DND-41 (cell line): ENCODE measurements around the gene RGMA.

Experiments used
- ATAC-seq: fragments of 200-7000 bp; cut with Tn5 transposase; 3 replicates; pipeline ENCODE4 v1.9.1; 2021; ENCODE audit warnings: low read depth; ENCODE audit not compliant: insufficient read depth
- DNase-seq: peaks from one replicate; pipeline ENCODE4 v3.0.0-alpha.2; 2020
- H2AFZ ChIP-seq: 2 replicates; pipeline ENCODE4 v1.6.0; 2012; ENCODE audit warnings: low read depth, low read length
- H3K27ac ChIP-seq: 2 replicates; pipeline ENCODE4 v1.5.1; 2012; ENCODE audit warnings: low read length, inconsistent platforms
- H3K27me3 ChIP-seq: fragments of 200-600 bp; sonication (generic); 2 replicates; pipeline ENCODE4 v1.6.0; 2012; ENCODE audit warnings: low read length, mild to moderate bottlenecking, inconsistent platforms; ENCODE audit not compliant: insufficient read depth, poor library complexity
- H3K36me3 ChIP-seq: 2 replicates; pipeline ENCODE4 v1.5.1; 2012; ENCODE audit warnings: low read length, inconsistent platforms; ENCODE audit not compliant: insufficient read depth
- H3K4me1 ChIP-seq: 2 replicates; pipeline ENCODE4 v1.5.1; 2012; ENCODE audit warnings: mild to moderate bottlenecking, low read length; ENCODE audit not compliant: insufficient read depth
- H3K4me2 ChIP-seq: 2 replicates; pipeline ENCODE4 v1.6.0; 2012; ENCODE audit warnings: mild to moderate bottlenecking, moderate library complexity, low read length, inconsistent platforms; ENCODE audit not compliant: insufficient read depth
- H3K4me3 ChIP-seq, 2 experiments: fragments of 200-600 bp in 1 of 2; shearing (Covaris generic) in 1 of 2; 2 replicates each; pipeline ENCODE4 v1.5.1; 2012 to 2016; ENCODE audit warnings: inconsistent platforms in 2 of 2, low read length in 2 of 2, mild to moderate bottlenecking in 2 of 2, low read depth in 1 of 2, moderate library complexity in 1 of 2
- H3K79me2 ChIP-seq: 2 replicates; pipeline ENCODE4 v1.6.0; 2012; ENCODE audit warnings: low read length, inconsistent platforms; ENCODE audit not compliant: insufficient read depth
- H3K9ac ChIP-seq: 2 replicates; pipeline ENCODE4 v1.6.0; 2012; ENCODE audit warnings: low read depth, mild to moderate bottlenecking, inconsistent platforms, low read length, moderate library complexity
- H3K9me3 ChIP-seq: 2 replicates; pipeline ENCODE4 v1.5.1; 2012; ENCODE audit warnings: low read length, moderate library complexity, mild to moderate bottlenecking, inconsistent platforms; ENCODE audit not compliant: insufficient read depth, severe bottlenecking
- H4K20me1 ChIP-seq: 2 replicates; pipeline ENCODE4 v1.6.0; 2012; ENCODE audit warnings: low read length; ENCODE audit not compliant: insufficient read depth
- CTCF ChIP-seq: IDR thresholded peaks from 2 replicates; pipeline ENCODE4 v1.5.1; 2012; ENCODE audit warnings: borderline replicate concordance, low read length, moderate library complexity, mild to moderate bottlenecking; ENCODE audit not compliant: poor library complexity, severe bottlenecking; ENCODE audit errors: extremely low read depth
- EZH2 ChIP-seq: IDR thresholded peaks from 3 replicates; pipeline ENCODE4 v1.6.1; 2012; ENCODE audit warnings: borderline replicate concordance, low read depth, mild to moderate bottlenecking, moderate library complexity, low read length, inconsistent platforms; ENCODE audit not compliant: severe bottlenecking

The RGMA gene

GRCh38 chr15:93076875-93077274 is 12.1 kb downstream of the RGMA start:
- H3K36me3 ChIP-seq = no peaks in the 10 kb centered on the region
- H4K20me1 ChIP-seq = no peaks in the 10 kb centered on the region; the same call in 1 of the 2 replicates
- H2AFZ ChIP-seq = no peak overlapping the region
- peaks cover 85% of the 10 kb centered on the region for H3K79me2 ChIP-seq
- H3K4me2 ChIP-seq = no peak overlapping the region
- no peaks in the 10 kb centered on the region for H3K4me1 ChIP-seq
- TF ChIP-seq EZH2 (no peak), CTCF (no peak)
- no peak overlapping the region for H3K9ac ChIP-seq
- no peak overlapping the region for H3K27ac ChIP-seq
- no peaks in the 10 kb centered on the region for H3K27me3 ChIP-seq
- no peak overlapping the region for H3K4me3 ChIP-seq
- no peaks in the 10 kb centered on the region for H3K9me3 ChIP-seq
- DNase-seq = no peak
- ATAC-seq = no peak

GRCh38 chr15:93076217-93076616 is 12.8 kb downstream of the RGMA start:
- no peaks in the 10 kb centered on the region for H3K9me3 ChIP-seq
- TF ChIP-seq CTCF (no peak), EZH2 (no peak)
- no peak overlapping the region for H3K4me2 ChIP-seq
- no peak overlapping the region for H3K4me3 ChIP-seq
- H3K9ac ChIP-seq = no peak overlapping the region
- no peaks in the 10 kb centered on the region for H3K4me1 ChIP-seq
- ATAC-seq (no peak), DNase-seq (no peak)
- peaks cover 82% of the 10 kb centered on the region for H3K79me2 ChIP-seq
- H3K27ac ChIP-seq = no peak overlapping the region
- no peaks in the 10 kb centered on the region for H3K27me3 ChIP-seq
- no peaks in the 10 kb centered on the region for H3K36me3 ChIP-seq
- no peak overlapping the region for H2AFZ ChIP-seq
- H4K20me1 ChIP-seq = no peaks in the 10 kb centered on the region; the same call in 1 of the 2 replicates

- Histone ChIP-seq H4K20me1 (no peaks in the 10 kb centered on the region; the same call in 1 of the 2 replicates), H3K4me2 (no peak overlapping the region), H3K79me2 (peaks cover 75% of the 10 kb centered on the region), H3K4me3 (no peak overlapping the region), H3K36me3 (no peaks in the 10 kb centered on the region), H3K4me1 (no peaks in the 10 kb centered on the region), H3K27me3 (no peaks in the 10 kb centered on the region), H2AFZ (no peak overlapping the region), H3K9me3 (no peaks in the 10 kb centered on the region), H3K9ac (no peak overlapping the region), H3K27ac (no peak overlapping the region)
- TF ChIP-seq EZH2 (no peak), CTCF (no peak)
- DNase-seq (no peak), ATAC-seq (no peak)
Measured at GRCh38 chr15:93074599-93074998, 14.4 kb downstream of the RGMA start.

DNA sequence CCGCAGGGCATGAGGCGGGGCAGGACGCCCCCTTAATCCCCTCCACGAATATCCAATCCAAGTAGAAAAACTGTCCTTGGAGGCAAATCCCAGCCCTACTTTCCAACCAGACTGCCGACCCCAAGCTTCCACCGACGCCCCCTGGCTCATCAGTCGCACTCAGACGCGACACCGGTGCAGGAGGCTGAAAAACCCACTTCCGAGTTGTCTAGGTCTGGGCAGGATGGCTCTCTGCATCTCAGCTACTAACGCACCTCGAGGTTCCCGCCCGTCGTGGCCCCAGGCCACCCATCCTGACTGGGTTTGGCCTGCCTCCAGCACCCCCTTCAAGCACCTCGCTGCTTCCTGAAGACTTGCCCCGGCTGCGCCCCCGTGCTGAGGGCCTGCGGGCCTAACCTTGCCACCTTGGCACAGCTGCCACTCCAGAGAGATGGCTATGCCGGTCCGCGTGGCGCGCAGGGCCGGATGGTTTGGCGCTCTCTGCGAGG is 15.5 kb downstream of the RGMA start:
- ATAC-seq (no peak), DNase-seq (no peak)
- Histone ChIP-seq H2AFZ (no peak overlapping the region), H3K9ac (no peak overlapping the region), H3K27me3 (no peaks in the 10 kb centered on the region), H3K4me3 (no peak overlapping the region), H3K9me3 (no peaks in the 10 kb centered on the region), H3K27ac (no peak overlapping the region), H3K4me1 (no peaks in the 10 kb centered on the region), H3K79me2 (peaks cover 71% of the 10 kb centered on the region), H4K20me1 (no peaks in the 10 kb centered on the region; the same call in 1 of the 2 replicates), H3K36me3 (no peaks in the 10 kb centered on the region), H3K4me2 (no peak overlapping the region)
- no peak for TF ChIP-seq CTCF
- TF ChIP-seq EZH2 = no peak
